ENCODE measurements around the gene FUT9. TPM values are rescaled to one million over a fixed set of nuclear protein-coding genes. Genes with fewer than 3 reads are reported as not detected.

The FUT9 gene
- total RNA-seq, 2 experiments from 2014 or later, result not detected

DNA sequence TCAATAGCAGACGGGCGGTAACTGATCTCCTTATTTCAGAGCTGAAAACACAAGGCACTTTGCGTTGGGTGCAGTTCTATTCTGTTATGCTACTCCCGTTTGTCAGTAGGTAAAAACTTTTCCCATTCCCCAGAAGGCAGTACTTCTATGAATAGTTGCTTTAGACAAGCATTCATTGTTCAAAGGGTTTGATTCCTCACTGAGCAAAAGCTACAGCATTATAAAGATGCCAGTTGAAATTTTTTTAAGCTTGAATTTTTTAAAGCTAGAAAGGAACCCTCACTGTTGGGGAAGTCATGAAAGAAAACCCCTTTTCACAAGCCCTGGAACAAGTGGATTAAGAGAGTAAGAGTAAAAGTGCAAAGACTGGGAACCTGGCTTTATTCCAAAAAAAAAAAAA is 42.3 kb downstream of the FUT9 start:
- CTCF ChIA-PET, result no interaction called here

DNA sequence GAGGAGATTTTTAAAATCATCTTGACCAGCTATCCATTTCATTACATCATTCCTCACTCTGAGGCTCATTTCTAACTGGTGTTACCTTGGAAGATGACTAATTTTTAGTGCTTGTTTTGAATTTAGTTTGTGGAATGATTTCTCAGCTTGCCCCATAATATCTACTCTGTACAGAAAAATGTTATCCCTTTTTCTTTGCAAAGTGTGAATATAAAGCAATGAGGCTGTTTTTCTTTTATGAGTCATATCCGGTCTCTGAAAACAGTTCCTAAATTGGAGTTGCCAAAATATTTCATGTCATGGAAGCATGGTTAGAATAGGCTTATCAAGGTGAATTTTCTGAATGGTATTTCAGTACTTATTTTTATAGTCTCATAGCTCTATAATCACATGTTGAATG is 43.8 kb downstream of the FUT9 start:
- Histone ChIP-seq H3K27ac (ENCODE audit: low read depth in 1 of 2, low read length in 2 of 2) (no peak overlapping the region), H3K4me3 (ENCODE audit: low read length) (no peak overlapping the region), H3K27me3 (ENCODE audit: control insufficient read depth in 1 of 2, insufficient read depth in 2 of 2, low read length in 2 of 2) (no peaks in the 10 kb centered on the region), H3K36me3 (ENCODE audit: insufficient read depth, low read length) (no peaks in the 10 kb centered on the region), H3K4me1 (ENCODE audit: insufficient read depth, low read length) (no peaks in the 10 kb centered on the region), H3K9me3 (ENCODE audit: control insufficient read depth in 1 of 2, insufficient read depth in 1 of 2, low read length in 2 of 2) (no peaks in the 10 kb centered on the region)
- DNase-seq, result no peak
- H3K4me1 Mint-ChIP-seq (ENCODE audit: low read depth), result no peaks in the 10 kb centered on the region
- H3K27me3 Mint-ChIP-seq, result no peaks in the 10 kb centered on the region
- POLR2A ChIA-PET, result no interaction called here
- no peak for ATAC-seq (ENCODE audit: poor library complexity)
- no peaks in the 10 kb centered on the region for H3K36me3 Mint-ChIP-seq (ENCODE audit: low read depth)
- H3K27ac Mint-ChIP-seq, result no peak overlapping the region
- intact Hi-C loops (cut with DNase I, micrococcal nuclease), result no loop called here
- CTCF ChIA-PET, result no interaction called here
- H3K4me3 Mint-ChIP-seq, result no peak overlapping the region
- H3K9me3 Mint-ChIP-seq, result no peaks in the 10 kb centered on the region
- TF ChIP-seq, protein P1, sequence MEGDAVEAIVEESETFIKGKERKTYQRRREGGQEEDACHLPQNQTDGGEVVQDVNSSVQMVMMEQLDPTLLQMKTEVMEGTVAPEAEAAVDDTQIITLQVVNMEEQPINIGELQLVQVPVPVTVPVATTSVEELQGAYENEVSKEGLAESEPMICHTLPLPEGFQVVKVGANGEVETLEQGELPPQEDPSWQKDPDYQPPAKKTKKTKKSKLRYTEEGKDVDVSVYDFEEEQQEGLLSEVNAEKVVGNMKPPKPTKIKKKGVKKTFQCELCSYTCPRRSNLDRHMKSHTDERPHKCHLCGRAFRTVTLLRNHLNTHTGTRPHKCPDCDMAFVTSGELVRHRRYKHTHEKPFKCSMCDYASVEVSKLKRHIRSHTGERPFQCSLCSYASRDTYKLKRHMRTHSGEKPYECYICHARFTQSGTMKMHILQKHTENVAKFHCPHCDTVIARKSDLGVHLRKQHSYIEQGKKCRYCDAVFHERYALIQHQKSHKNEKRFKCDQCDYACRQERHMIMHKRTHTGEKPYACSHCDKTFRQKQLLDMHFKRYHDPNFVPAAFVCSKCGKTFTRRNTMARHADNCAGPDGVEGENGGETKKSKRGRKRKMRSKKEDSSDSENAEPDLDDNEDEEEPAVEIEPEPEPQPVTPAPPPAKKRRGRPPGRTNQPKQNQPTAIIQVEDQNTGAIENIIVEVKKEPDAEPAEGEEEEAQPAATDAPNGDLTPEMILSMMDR (IDR thresholded peaks at IDR 0.05), result no peak

More for the DNA sequence above, 42.3 kb downstream of the FUT9 start:
- H3K27ac ChIP-seq (ENCODE audit: low read depth in 1 of 2, low read length in 2 of 2), result no peak overlapping the region
- no peaks in the 10 kb centered on the region for H3K9me3 Mint-ChIP-seq
- POLR2A ChIA-PET, result no interaction called here
- H3K36me3 Mint-ChIP-seq (ENCODE audit: low read depth), result no peaks in the 10 kb centered on the region
- no peaks in the 10 kb centered on the region for H3K36me3 ChIP-seq (ENCODE audit: insufficient read depth, low read length)
- ATAC-seq (ENCODE audit: poor library complexity), result no peak
- H3K4me1 Mint-ChIP-seq (ENCODE audit: low read depth), result no peaks in the 10 kb centered on the region
- no peak for DNase-seq
- intact Hi-C loops (cut with DNase I, micrococcal nuclease), result no loop called here
- H3K4me1 ChIP-seq (ENCODE audit: insufficient read depth, low read length), result no peaks in the 10 kb centered on the region
- H3K9me3 ChIP-seq (ENCODE audit: control insufficient read depth in 1 of 2, insufficient read depth in 1 of 2, low read length in 2 of 2), result no peaks in the 10 kb centered on the region
- TF ChIP-seq, protein P1 (IDR thresholded peaks at IDR 0.05), result no peak
- no peaks in the 10 kb centered on the region for H3K27me3 Mint-ChIP-seq
- no peak overlapping the region for H3K4me3 ChIP-seq (ENCODE audit: low read length)
- no peak overlapping the region for H3K27ac Mint-ChIP-seq
- H3K27me3 ChIP-seq (ENCODE audit: control insufficient read depth in 1 of 2, insufficient read depth in 2 of 2, low read length in 2 of 2), result no peaks in the 10 kb centered on the region
- H3K4me3 Mint-ChIP-seq, result no peak overlapping the region

DNA sequence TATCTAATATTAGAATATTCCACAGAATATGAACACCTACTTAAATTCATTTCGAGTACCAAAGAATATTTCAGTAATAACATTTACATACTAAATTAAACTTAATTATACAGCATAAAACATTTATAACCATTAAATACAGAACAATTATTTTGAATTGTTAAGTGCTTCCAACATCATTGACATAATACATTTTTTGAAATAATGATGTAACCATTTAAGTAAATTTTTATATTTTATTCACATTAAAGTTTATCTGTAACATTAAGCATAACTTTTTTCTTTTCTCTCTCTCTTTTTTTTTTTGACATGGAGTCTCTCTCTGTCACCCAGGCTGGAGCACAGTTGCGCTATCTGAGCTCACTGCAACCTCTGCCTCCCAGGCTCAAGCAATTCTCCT is 44.5 kb downstream of the FUT9 start:
- DNase-seq, result no peak
- Mint-ChIP-seq H3K36me3 (ENCODE audit: low read depth) (no peaks in the 10 kb centered on the region), H3K9me3 (no peaks in the 10 kb centered on the region), H3K27me3 (no peaks in the 10 kb centered on the region), H3K4me1 (ENCODE audit: low read depth) (no peaks in the 10 kb centered on the region), H3K27ac (no peak overlapping the region), H3K4me3 (no peak overlapping the region)
- TF ChIP-seq, protein P1 (IDR thresholded peaks at IDR 0.05), result no peak
- no peak overlapping the region for H3K4me3 ChIP-seq (ENCODE audit: low read length)
- ChIA-PET POLR2A (no interaction called here), CTCF (no interaction called here)
- ATAC-seq (ENCODE audit: poor library complexity), result no peak
- H3K4me1 ChIP-seq (ENCODE audit: insufficient read depth, low read length), result no peaks in the 10 kb centered on the region
- H3K36me3 ChIP-seq (ENCODE audit: insufficient read depth, low read length), result no peaks in the 10 kb centered on the region
- H3K27me3 ChIP-seq (ENCODE audit: control insufficient read depth in 1 of 2, insufficient read depth in 2 of 2, low read length in 2 of 2), result no peaks in the 10 kb centered on the region
- no peaks in the 10 kb centered on the region for H3K9me3 ChIP-seq (ENCODE audit: control insufficient read depth in 1 of 2, insufficient read depth in 1 of 2, low read length in 2 of 2)
- intact Hi-C loops (cut with DNase I, micrococcal nuclease), result no loop called here
- H3K27ac ChIP-seq (ENCODE audit: low read depth in 1 of 2, low read length in 2 of 2), result no peak overlapping the region
